Ascending aorta (tissue), 2 donors: Measurements from ENCODE around the gene ZNF311. TPM values are rescaled to one million over a fixed set of nuclear protein-coding genes. Genes with fewer than 3 reads are reported as not detected.
"Not testable (repeated sequence)": the region's sequence is repeated elsewhere in the genome, so short reads cannot be mapped to it uniquely, and the experiment has no call there.

Source experiments
- DNase-seq, 2 donors: peaks; one replicate each; pipeline ENCODE4 v3.0.0-alpha.2; 2019; ENCODE audit warnings: low spot score in 2 of 2
- H3K27ac ChIP-seq, 2 donors: fragments of 200-600 bp; sonication (generic); one replicate each; pipeline ENCODE4 v1.5.1; 2016 to 2017; ENCODE audit warnings: mild to moderate bottlenecking in 1 of 2
- H3K27me3 ChIP-seq: fragments of 200-600 bp; sonication (generic); one replicate; pipeline ENCODE4 v1.5.1; 2017
- H3K36me3 ChIP-seq, 2 donors: fragments of 200-600 bp; sonication (generic); one replicate each; pipeline ENCODE4 v1.5.1; 2016
- H3K4me1 ChIP-seq, 2 donors: fragments of 200-600 bp; sonication (generic); one replicate each; pipeline ENCODE4 v1.5.1; 2016 to 2017; ENCODE audit warnings: mild to moderate bottlenecking in 1 of 2
- H3K4me3 ChIP-seq, 2 donors: fragments of 200-600 bp; sonication (generic); one replicate each; pipeline ENCODE4 v1.5.1; 2016 to 2017; ENCODE audit warnings: mild to moderate bottlenecking in 1 of 2
- H3K9me3 ChIP-seq, 2 donors: fragments of 200-600 bp; sonication (generic); one replicate each; pipeline ENCODE4 v1.5.1; 2016
- intact Hi-C: fragments of 100-400 bp; cut with DNase I; formaldehyde crosslinking; loops from one replicate; pipeline ENCODE4 v1.15.1; 2023
- total RNA-seq: library from RNA; depleted of rRNA; stranded (reverse); fragments of >200 nt; gene quantifications from one replicate; pipeline ENCODE4 v1.1.0, GENCODE V29; 2016
- TF ChIP-seq, protein P1 (sequence below), 3 experiments: fragments of 200-600 bp in 2 of 3; fragments of 450-650 bp in 1 of 3; sonication (generic) in 2 of 3; IDR thresholded peaks; one replicate each; pipeline ENCODE4 v1.5.1; 2016 to 2019; ENCODE audit warnings: antibody characterized with exemption in 3 of 3, mild to moderate bottlenecking in 1 of 3, moderate library complexity in 1 of 3

ZNF311 gene
- total RNA-seq, 1 donor from 2014 or later = not detected

GRCh38 chr6:28978959-28979561 is 26.1 kb downstream of the ZNF311 start:
- intact Hi-C loops = no loop called here
- no peaks in the 10 kb centered on the region for H3K36me3 ChIP-seq

DNA sequence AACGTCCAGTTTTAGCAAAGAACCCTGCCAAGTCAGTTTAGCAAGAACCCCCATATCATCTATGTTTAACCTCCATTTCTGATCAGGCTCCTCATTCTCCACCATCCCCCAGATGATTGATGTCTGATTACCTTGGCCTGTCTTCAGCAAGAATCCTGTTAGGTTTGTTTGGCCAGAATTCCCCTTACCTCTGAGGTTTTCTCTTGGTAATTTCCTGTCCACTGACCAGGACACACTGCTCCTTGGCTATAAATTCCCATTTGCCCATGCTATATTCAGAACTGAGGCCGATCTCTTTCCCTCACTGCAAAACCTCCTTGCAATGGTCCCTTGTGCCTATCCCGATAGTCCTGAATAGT is 27.0 kb downstream of the ZNF311 start:
- Histone ChIP-seq H3K27me3 (no peaks in the 10 kb centered on the region), H3K36me3 (no peaks in the 10 kb centered on the region), H3K27ac (no peak overlapping the region), H3K9me3 (no peaks in the 10 kb centered on the region), H3K4me1 (no peaks in the 10 kb centered on the region), H3K4me3 (no peak overlapping the region)
- TF ChIP-seq, protein P1, sequence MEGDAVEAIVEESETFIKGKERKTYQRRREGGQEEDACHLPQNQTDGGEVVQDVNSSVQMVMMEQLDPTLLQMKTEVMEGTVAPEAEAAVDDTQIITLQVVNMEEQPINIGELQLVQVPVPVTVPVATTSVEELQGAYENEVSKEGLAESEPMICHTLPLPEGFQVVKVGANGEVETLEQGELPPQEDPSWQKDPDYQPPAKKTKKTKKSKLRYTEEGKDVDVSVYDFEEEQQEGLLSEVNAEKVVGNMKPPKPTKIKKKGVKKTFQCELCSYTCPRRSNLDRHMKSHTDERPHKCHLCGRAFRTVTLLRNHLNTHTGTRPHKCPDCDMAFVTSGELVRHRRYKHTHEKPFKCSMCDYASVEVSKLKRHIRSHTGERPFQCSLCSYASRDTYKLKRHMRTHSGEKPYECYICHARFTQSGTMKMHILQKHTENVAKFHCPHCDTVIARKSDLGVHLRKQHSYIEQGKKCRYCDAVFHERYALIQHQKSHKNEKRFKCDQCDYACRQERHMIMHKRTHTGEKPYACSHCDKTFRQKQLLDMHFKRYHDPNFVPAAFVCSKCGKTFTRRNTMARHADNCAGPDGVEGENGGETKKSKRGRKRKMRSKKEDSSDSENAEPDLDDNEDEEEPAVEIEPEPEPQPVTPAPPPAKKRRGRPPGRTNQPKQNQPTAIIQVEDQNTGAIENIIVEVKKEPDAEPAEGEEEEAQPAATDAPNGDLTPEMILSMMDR (IDR thresholded peaks at IDR 0.05) = no peak
- intact Hi-C loops = no loop called here
- no peak for DNase-seq

More at GRCh38 chr6:28978959-28979561, 26.1 kb downstream of the ZNF311 start:
- DNase-seq = no peak
- Histone ChIP-seq H3K4me1 (no peaks in the 10 kb centered on the region), H3K9me3 (no peaks in the 10 kb centered on the region), H3K27me3 (no peaks in the 10 kb centered on the region), H3K27ac (no peak overlapping the region), H3K4me3 (no peak overlapping the region)
- TF ChIP-seq, protein P1 (IDR thresholded peaks at IDR 0.05) = no peak

GRCh38 chr6:28977341-28978132 is 27.6 kb downstream of the ZNF311 start:
- no peak for DNase-seq
- H3K27ac ChIP-seq = no peak overlapping the region
- no peaks in the 10 kb centered on the region for H3K27me3 ChIP-seq
- H3K4me1 ChIP-seq = no peaks in the 10 kb centered on the region
- TF ChIP-seq, protein P1 (IDR thresholded peaks at IDR 0.05) = no peak
- intact Hi-C loops = no loop called here
- no peaks in the 10 kb centered on the region for H3K9me3 ChIP-seq
- H3K4me3 ChIP-seq = peak overlapping the region; percentile 35 to 47
- H3K36me3 ChIP-seq = no peaks in the 10 kb centered on the region

- Histone ChIP-seq H3K4me1 (no peaks in the 10 kb centered on the region), H3K27ac (no peak overlapping the region), H3K4me3 (no peak overlapping the region), H3K36me3 (no peaks in the 10 kb centered on the region), H3K9me3 (no peaks in the 10 kb centered on the region), H3K27me3 (no peaks in the 10 kb centered on the region)
- TF ChIP-seq, protein P1 (IDR thresholded peaks at IDR 0.05) = no peak
- no peak for DNase-seq
- intact Hi-C loops = no loop called here
These were observed 28.4 kb downstream of the ZNF311 start for GRCh38 chr6:28976677-28977076.

DNA sequence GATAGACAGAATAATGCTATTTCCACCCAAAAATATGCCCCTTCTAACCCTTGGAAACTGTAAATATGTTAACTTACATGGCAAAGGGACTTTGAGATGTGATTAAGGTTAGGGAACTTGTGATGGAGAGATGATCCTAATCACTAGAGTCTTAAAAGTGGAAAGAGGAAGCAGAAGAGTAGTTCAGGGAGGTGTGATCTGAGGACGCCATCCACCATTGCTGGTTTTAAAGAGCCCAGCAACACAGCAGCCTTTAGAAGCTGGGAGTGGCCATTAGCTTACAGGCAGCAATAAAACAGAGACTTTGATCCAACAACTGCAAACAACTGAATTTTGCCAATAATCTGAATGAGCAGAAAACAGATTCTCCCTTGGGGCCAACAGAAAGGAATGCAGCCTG is 30.6 kb downstream of the ZNF311 start:
- intact Hi-C loops = no loop called here

DNA sequence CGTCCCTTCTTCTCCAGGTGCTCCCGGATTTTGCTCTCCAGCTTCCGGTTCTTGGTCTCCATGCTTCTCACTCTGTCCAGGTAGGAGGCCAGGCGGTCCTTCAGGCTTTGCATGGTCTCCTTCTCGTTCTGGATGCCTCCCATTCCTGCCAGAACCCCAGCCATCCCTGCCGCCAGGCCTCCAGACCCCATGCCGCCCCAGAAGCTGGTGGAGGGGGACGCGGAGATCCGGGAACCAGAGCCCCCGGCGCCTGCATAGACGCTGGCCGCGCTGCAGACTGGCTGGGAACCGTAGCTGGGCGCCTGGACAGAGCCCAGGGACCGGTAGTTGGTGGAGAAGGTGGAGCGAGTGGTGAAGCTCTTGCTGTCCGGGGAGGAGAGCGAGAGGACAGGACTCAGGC is 35.1 kb downstream of the ZNF311 start:
- H3K27ac ChIP-seq, intact Hi-C loops, H3K4me3 ChIP-seq, H3K4me1 ChIP-seq, DNase-seq, H3K36me3 ChIP-seq, H3K9me3 ChIP-seq, H3K27me3 ChIP-seq: not testable (repeated sequence)

More for the DNA sequence above, 30.6 kb downstream of the ZNF311 start:
- TF ChIP-seq, protein P1 (IDR thresholded peaks at IDR 0.05) = no peak
- DNase-seq = no peak
- no peak overlapping the region for H3K27ac ChIP-seq
- no peaks in the 10 kb centered on the region for H3K4me1 ChIP-seq
- no peaks in the 10 kb centered on the region for H3K36me3 ChIP-seq
- H3K9me3 ChIP-seq = no peaks in the 10 kb centered on the region
- no peaks in the 10 kb centered on the region for H3K27me3 ChIP-seq
- no peak overlapping the region for H3K4me3 ChIP-seq
